ENCODE data around the gene AIPL1.

The AIPL1 gene

GRCh38 chr17:6460531-6461161, 25.7 kb upstream of the AIPL1 start:
- TF ChIP-seq CTCF (conservative IDR thresholded peaks at IDR 0.05): no peak
- H3K27ac ChIP-seq: no peak overlapping the region

- no peak for TF ChIP-seq CTCF (conservative IDR thresholded peaks at IDR 0.05)
- no peak overlapping the region for H3K27ac ChIP-seq
These were observed 23.6 kb upstream of the AIPL1 start for GRCh38 chr17:6458460-6458950.

- no peak overlapping the region for H3K27ac ChIP-seq
- TF ChIP-seq CTCF (conservative IDR thresholded peaks at IDR 0.05): no peak
These were observed 23.0 kb upstream of the AIPL1 start for GRCh38 chr17:6457688-6458459.

- no peak overlapping the region for H3K27ac ChIP-seq
- TF ChIP-seq CTCF (conservative IDR thresholded peaks at IDR 0.05): no peak
These were observed 22.2 kb upstream of the AIPL1 start for GRCh38 chr17:6456914-6457687.

GRCh38 chr17:6456321-6456720, 21.4 kb upstream of the AIPL1 start:
- TF ChIP-seq CTCF (conservative IDR thresholded peaks at IDR 0.05): no peak
- H3K27ac ChIP-seq: no peak overlapping the region

GRCh38 chr17:6455321-6455705, 20.4 kb upstream of the AIPL1 start:
- H3K27ac ChIP-seq: peak overlapping the region; percentile 64
- no peak for TF ChIP-seq CTCF (conservative IDR thresholded peaks at IDR 0.05)
